ENCODE measurements around the gene ECM2.

Gene ECM2

DNA sequence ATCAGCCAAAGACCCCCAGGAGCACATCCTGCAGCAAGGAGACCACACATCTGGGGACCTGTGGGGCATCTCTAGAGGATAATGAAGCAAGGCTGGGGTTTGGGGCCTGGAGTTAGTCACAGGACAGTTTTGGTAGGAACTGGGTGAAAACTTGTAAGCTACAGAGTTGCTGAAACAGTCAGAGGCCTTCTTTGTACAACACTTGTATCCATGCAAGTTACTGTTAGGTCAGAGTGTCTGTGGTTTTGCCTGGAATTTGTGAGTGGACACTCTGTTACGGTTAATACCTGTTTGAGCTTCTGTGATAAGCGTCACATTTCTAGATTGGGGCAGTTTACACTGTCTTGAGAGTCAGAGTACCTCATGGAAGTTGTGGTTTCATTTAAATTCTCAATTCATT lies 30.9 kb downstream of the ECM2 start:
- TF ChIP-seq, protein P1, sequence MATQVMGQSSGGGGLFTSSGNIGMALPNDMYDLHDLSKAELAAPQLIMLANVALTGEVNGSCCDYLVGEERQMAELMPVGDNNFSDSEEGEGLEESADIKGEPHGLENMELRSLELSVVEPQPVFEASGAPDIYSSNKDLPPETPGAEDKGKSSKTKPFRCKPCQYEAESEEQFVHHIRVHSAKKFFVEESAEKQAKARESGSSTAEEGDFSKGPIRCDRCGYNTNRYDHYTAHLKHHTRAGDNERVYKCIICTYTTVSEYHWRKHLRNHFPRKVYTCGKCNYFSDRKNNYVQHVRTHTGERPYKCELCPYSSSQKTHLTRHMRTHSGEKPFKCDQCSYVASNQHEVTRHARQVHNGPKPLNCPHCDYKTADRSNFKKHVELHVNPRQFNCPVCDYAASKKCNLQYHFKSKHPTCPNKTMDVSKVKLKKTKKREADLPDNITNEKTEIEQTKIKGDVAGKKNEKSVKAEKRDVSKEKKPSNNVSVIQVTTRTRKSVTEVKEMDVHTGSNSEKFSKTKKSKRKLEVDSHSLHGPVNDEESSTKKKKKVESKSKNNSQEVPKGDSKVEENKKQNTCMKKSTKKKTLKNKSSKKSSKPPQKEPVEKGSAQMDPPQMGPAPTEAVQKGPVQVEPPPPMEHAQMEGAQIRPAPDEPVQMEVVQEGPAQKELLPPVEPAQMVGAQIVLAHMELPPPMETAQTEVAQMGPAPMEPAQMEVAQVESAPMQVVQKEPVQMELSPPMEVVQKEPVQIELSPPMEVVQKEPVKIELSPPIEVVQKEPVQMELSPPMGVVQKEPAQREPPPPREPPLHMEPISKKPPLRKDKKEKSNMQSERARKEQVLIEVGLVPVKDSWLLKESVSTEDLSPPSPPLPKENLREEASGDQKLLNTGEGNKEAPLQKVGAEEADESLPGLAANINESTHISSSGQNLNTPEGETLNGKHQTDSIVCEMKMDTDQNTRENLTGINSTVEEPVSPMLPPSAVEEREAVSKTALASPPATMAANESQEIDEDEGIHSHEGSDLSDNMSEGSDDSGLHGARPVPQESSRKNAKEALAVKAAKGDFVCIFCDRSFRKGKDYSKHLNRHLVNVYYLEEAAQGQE (IDR thresholded peaks at IDR 0.05; ENCODE audit: insufficient read depth in 1 of 2, low read depth in 2 of 2, low read length in 2 of 2), result no peak
- TF ChIP-seq TAF1 (IDR thresholded peaks at IDR 0.05; ENCODE audit: borderline replicate concordance, insufficient read depth, low read length) (no peak), FOXP2 (optimal IDR thresholded peaks at IDR 0.05; ENCODE audit: borderline replicate concordance, extremely low read depth, extremely low read length, insufficient read depth) (no peak), SIN3A (IDR thresholded peaks at IDR 0.05; ENCODE audit: borderline replicate concordance, insufficient read depth, low read length) (no peak), POLR2AphosphoS5 (IDR thresholded peaks at IDR 0.05; ENCODE audit: low read depth, low read length) (no peak)

DNA sequence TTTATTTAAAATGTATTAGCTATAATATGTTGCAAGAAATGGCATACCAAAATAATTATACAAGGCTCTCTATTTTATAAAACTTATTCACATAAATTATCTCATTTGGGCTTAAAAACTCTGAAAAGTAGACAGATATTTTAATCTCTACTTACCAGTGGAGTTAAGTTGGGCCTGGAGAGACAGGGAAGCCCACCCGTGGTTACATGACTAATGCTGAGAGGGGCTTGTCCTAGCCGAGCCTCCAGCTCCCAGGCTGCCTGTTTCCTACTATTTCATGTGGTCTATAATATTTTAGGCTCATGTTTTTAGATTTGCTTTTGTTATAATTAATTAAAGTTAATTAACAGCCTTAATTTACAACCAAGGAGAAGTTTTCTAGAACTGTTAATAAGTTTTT lies 32.6 kb downstream of the ECM2 start:
- TF ChIP-seq POLR2AphosphoS5 (IDR thresholded peaks at IDR 0.05; ENCODE audit: low read depth, low read length) (no peak), FOXP2 (optimal IDR thresholded peaks at IDR 0.05; ENCODE audit: borderline replicate concordance, extremely low read depth, extremely low read length, insufficient read depth) (no peak)
- TF ChIP-seq, protein P1 (IDR thresholded peaks at IDR 0.05; ENCODE audit: insufficient read depth in 1 of 2, low read depth in 2 of 2, low read length in 2 of 2), result no peak

DNA sequence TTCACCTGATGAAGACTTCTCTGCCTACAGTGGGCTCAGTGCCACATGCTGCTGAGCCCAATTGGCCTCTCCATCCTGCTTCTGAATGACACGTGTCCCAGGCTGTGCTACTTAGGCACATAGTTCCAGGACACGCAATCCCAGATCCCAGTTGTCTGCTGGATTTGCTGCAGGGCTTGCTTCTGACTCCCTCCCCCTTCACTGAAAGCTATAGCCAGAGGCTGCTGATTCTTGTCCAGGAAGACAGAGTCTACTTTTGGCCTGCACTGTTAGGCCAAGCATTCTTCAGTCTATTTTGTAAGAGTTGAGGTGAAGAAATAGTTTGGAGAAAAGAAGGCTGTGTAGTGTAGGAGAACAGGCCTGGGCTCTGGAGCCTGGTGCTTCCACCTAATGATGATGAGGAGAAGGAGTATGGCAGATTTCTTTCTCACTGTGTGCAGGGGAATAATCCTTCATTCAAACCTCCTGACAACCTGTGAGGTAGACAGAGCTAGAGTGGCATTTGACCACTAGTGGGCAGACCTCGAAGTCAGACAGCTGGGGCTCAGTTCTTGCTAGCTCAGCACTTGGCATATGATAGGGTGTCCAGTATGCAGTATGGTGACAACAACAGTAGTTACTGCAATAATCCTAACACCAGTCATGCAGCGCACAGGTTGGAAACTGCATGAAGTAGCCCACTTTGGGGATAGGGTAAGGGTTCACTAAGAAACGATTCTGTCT lies 34.0 kb downstream of the ECM2 start:
- TF ChIP-seq, protein P1 (IDR thresholded peaks at IDR 0.05; ENCODE audit: insufficient read depth in 1 of 2, low read depth in 2 of 2, low read length in 2 of 2), result no peak

DNA sequence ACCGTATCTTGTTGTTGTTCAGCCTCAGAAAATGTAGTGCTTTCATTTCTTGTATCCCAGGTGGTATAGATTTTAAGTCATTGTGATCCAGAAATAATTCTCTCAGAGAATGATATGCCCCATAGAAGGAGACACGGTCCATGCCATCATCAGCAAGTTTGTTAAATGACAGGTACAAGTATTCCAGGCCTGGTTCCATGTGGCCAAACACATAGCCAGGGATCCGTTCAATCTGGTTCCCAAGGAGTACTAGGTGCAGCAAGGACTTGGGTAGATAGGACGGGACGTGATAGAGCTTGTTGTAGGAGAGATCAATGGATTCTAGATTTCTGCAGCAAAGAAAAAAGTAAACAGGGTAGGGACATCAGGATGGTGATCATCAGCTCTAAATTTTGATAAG lies 35.1 kb downstream of the ECM2 start:
- TF ChIP-seq POLR2AphosphoS5 (IDR thresholded peaks at IDR 0.05; ENCODE audit: low read depth, low read length) (no peak), FOXP2 (optimal IDR thresholded peaks at IDR 0.05; ENCODE audit: borderline replicate concordance, extremely low read depth, extremely low read length, insufficient read depth) (no peak), SIN3A (IDR thresholded peaks at IDR 0.05; ENCODE audit: borderline replicate concordance, insufficient read depth, low read length) (no peak), TAF1 (IDR thresholded peaks at IDR 0.05; ENCODE audit: borderline replicate concordance, insufficient read depth, low read length) (no peak)
- TF ChIP-seq, protein P1 (IDR thresholded peaks at IDR 0.05; ENCODE audit: insufficient read depth in 1 of 2, low read depth in 2 of 2, low read length in 2 of 2), result no peak

DNA sequence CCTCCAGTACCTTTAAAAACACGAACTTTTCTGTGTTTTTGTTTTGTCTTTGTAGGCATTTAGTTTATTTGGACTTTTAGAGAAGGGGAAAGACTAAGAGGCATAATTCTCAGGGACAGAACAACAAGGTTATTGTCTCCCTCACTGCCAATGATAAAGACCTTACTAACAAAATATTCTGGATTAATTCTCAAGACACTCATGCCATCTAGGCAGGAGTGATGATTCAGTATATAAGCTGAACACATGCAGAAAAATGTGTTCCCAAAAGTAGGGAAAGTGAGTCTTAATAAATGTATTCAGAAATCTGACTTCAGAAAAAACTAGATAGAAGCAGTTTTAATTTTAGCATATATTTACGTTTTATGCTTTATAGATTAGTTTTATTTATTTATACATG lies 36.1 kb downstream of the ECM2 start:
- TF ChIP-seq, protein P1 (IDR thresholded peaks at IDR 0.05; ENCODE audit: insufficient read depth in 1 of 2, low read depth in 2 of 2, low read length in 2 of 2), result no peak
- TF ChIP-seq TAF1 (IDR thresholded peaks at IDR 0.05; ENCODE audit: borderline replicate concordance, insufficient read depth, low read length) (no peak), FOXP2 (optimal IDR thresholded peaks at IDR 0.05; ENCODE audit: borderline replicate concordance, extremely low read depth, extremely low read length, insufficient read depth) (no peak), SIN3A (IDR thresholded peaks at IDR 0.05; ENCODE audit: borderline replicate concordance, insufficient read depth, low read length) (no peak), POLR2AphosphoS5 (IDR thresholded peaks at IDR 0.05; ENCODE audit: low read depth, low read length) (no peak)

Measured in PFSK-1 (cell line).